SK-N-MC (cell line): ENCODE data around the gene UCP3.

ENCODE experiments used
- EZH2 ChIP-seq: fragments of 200-600 bp; sonication (generic); IDR thresholded peaks from one replicate; pipeline ENCODE4 v1.6.1; 2017; ENCODE audit warnings: antibody characterized with exemption
- POLR2AphosphoS5 ChIP-seq: IDR thresholded peaks from 2 replicates; pipeline ENCODE4 v1.6.1; 2012; ENCODE audit warnings: mild to moderate bottlenecking, low read depth, low read length, borderline replicate concordance

DNA sequence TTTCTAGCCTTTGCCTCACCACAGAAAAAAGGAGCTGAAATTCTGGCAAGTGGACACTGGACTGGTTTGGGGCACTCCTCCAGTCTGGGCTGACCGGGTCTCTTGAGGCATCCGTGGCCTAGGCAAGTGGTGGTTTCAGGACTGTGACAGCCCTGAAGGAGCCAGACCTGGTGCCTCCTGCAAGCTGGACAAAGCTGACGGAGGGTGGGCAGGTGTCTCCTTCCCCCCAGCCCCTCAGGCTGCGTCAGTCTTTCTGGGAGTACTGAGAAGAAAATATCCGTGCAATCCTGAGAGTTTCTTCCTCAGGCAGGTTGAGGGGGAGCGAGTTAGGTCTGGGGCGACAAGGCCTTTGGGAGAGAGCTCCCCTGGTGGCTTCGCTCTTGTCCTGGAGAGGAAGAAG is 4.3 kb upstream of the UCP3 start:
- TF ChIP-seq POLR2AphosphoS5, result no peak
- TF ChIP-seq EZH2, result no peak
